Endothelial cell of umbilical vein (primary cell): Measurements from ENCODE around the gene LMF2. TPM values are rescaled to one million over a fixed set of nuclear protein-coding genes. Genes with fewer than 3 reads are reported as not detected.

Experiments used
- BruUV-seq: library from RNA; stranded (reverse); fragments of 400-500 nt; replicated peaks from 2 replicates; lab custom pipeline; 2021; lab: Mats Ljungman, UMichigan
- CTCF ChIA-PET: fragments of 300-600, 350-600 bp; sonication (Branson Sonifier 250); formaldehyde crosslinking; loops from one replicate; lab custom pipeline; 2021; ENCODE audit warnings: antibody characterized with exemption, inconsistent platforms; lab: Charles Lee
- POLR2A ChIA-PET: fragments of 300-600, 350-600 bp; sonication (Branson Sonifier 250); formaldehyde crosslinking; loops from one replicate; lab custom pipeline; 2021; ENCODE audit warnings: antibody characterized with exemption, inconsistent platforms; lab: Charles Lee
- DNase-seq: peaks from one replicate; pipeline ENCODE4 v3.0.0-alpha.2; 2011; ENCODE audit warnings: low read depth, low spot score
- FAIRE-seq: peaks from 2 replicates; lab custom pipeline; 2011; peaks lifted over from hg19 to GRCh38; lab: Jason Lieb, UNC
- H2AFZ ChIP-seq: 2 replicates; pipeline ENCODE4 v1.6.0; 2012; ENCODE audit warnings: low read depth, low read length, control low read depth, inconsistent platforms
- H3K27ac ChIP-seq: 2 replicates; pipeline ENCODE4 v1.5.1; 2011; ENCODE audit warnings: low read depth, mild to moderate bottlenecking, control low read depth, low read length, moderate library complexity; ENCODE audit not compliant: insufficient read depth
- H3K27me3 ChIP-seq, 2 experiments: 2 replicates each; pipeline versions ENCODE4 v1.6.0 to v1.6.1; 2011; ENCODE audit warnings: low read length in 2 of 2, mixed read lengths in 1 of 2; ENCODE audit not compliant: control insufficient read depth in 2 of 2, insufficient read depth in 2 of 2
- H3K36me3 ChIP-seq, 2 experiments: 2 replicates in 1 of 2; 3 replicates in 1 of 2; pipeline ENCODE4 v1.5.1; 2011; ENCODE audit warnings: low read length in 2 of 2, mild to moderate bottlenecking in 1 of 2, moderate library complexity in 1 of 2; ENCODE audit not compliant: control insufficient read depth in 2 of 2, insufficient read depth in 2 of 2; ENCODE audit errors: extremely low read depth in 1 of 2
- H3K4me1 ChIP-seq: 3 replicates; pipeline ENCODE4 v1.5.1; 2011; ENCODE audit warnings: mild to moderate bottlenecking, low read length; ENCODE audit not compliant: control insufficient read depth, insufficient read depth; ENCODE audit errors: extremely low read depth
- H3K4me2 ChIP-seq: 2 replicates; pipeline ENCODE4 v1.6.1; 2011; ENCODE audit warnings: low read length, control low read depth, mixed read lengths; ENCODE audit not compliant: insufficient read depth
- H3K4me3 ChIP-seq, 3 experiments: fragments of 200-600 bp in 1 of 3; sonication (generic), shearing (Covaris generic) in 1 of 3; replicated peaks in 1 of 3; 2 replicates each; pipeline ENCODE4 v1.5.1; 2011 to 2016; ENCODE audit warnings: control low read depth in 3 of 3, low read length in 3 of 3, mild to moderate bottlenecking in 2 of 3, inconsistent platforms in 1 of 3, low read depth in 1 of 3, moderate library complexity in 1 of 3; ENCODE audit not compliant: insufficient read depth in 1 of 3
- H3K79me2 ChIP-seq: 2 replicates; pipeline ENCODE4 v1.6.0; 2012; ENCODE audit warnings: low read length, inconsistent platforms; ENCODE audit not compliant: control insufficient read depth, insufficient read depth
- H3K9ac ChIP-seq: replicated peaks from 2 replicates; pipeline ENCODE3; 2011; ENCODE audit warnings: low read length, control low read depth; ENCODE audit not compliant: insufficient read depth; ENCODE audit errors: extremely low read depth
- H3K9me1 ChIP-seq: replicated peaks from 3 replicates; pipeline ENCODE4 v1.6.0; 2011; ENCODE audit warnings: mild to moderate bottlenecking, low read length; ENCODE audit not compliant: control insufficient read depth, insufficient read depth; ENCODE audit errors: extremely low read depth
- H3K9me3 ChIP-seq: replicated peaks from 2 replicates; pipeline ENCODE4 v1.5.1; 2012; ENCODE audit warnings: low read length, inconsistent platforms; ENCODE audit not compliant: control insufficient read depth, insufficient read depth
- H4K20me1 ChIP-seq: replicated peaks from 2 replicates; pipeline ENCODE3; 2011; ENCODE audit warnings: mild to moderate bottlenecking, low read length; ENCODE audit not compliant: control insufficient read depth, insufficient read depth; ENCODE audit errors: extremely low read depth
- EZH2 ChIP-seq: IDR thresholded peaks from 2 replicates; pipeline ENCODE4 v1.6.1; 2012; ENCODE audit warnings: borderline replicate concordance, low read depth, mild to moderate bottlenecking, moderate library complexity, low read length, inconsistent platforms; ENCODE audit not compliant: severe bottlenecking
- FOS ChIP-seq: IDR thresholded peaks from 2 replicates; pipeline ENCODE4 v1.6.1; 2011; ENCODE audit warnings: mild to moderate bottlenecking, low read length, moderate library complexity, borderline replicate concordance; ENCODE audit not compliant: insufficient read depth
- GATA2 ChIP-seq: IDR thresholded peaks from 2 replicates; pipeline ENCODE4 v1.7.0; 2011; ENCODE audit warnings: low read depth, mild to moderate bottlenecking, moderate library complexity, mixed read lengths, low read length; ENCODE audit not compliant: insufficient read length, insufficient read depth
- JUN ChIP-seq: IDR thresholded peaks from 2 replicates; pipeline ENCODE4 v1.6.1; 2011; ENCODE audit warnings: borderline replicate concordance, low read depth; ENCODE audit not compliant: insufficient read length, insufficient read depth
- MYC ChIP-seq: IDR thresholded peaks from one replicate; pipeline ENCODE4 v1.6.1; 2011; ENCODE audit warnings: mild to moderate bottlenecking, low read depth, low read length
- POLR2A ChIP-seq: IDR thresholded peaks from 2 replicates; pipeline ENCODE4 v1.6.1; 2012; ENCODE audit warnings: low read depth, mild to moderate bottlenecking, control low read depth, low read length
- POLR2AphosphoS5 ChIP-seq: IDR thresholded peaks from 2 replicates; pipeline ENCODE4 v1.6.1; 2012; ENCODE audit warnings: low read depth, mild to moderate bottlenecking, control low read depth, low read length, moderate library complexity; ENCODE audit not compliant: insufficient read depth
- dilution Hi-C: fragments of 300-500 bp; cut with MboI; formaldehyde crosslinking; loops from one replicate; pipeline ENCODE4 v1.15.0; 2019; ENCODE audit warnings: low sequenced_read_pairs; ENCODE audit not compliant: extremely low pct_ligation_motif_present
- intact Hi-C: fragments of 100-400 bp; cut with micrococcal nuclease; formaldehyde crosslinking; loops from one replicate; pipeline ENCODE4 v1.10.0; 2022
- polyA plus RNA-seq, 4 experiments: library from polyadenylated mRNA; depleted of rRNA in 3 of 4; stranded (reverse) in 3 of 4; unstranded in 1 of 4; fragments of >200 nt; gene quantifications; 2 replicates each; pipeline versions ENCODE4 v1.2.1 to v1.2.3, GENCODE V29; 2011 to 2012; ENCODE audit warnings: missing spikeins in 1 of 4
- total RNA-seq: library from RNA; stranded (reverse); gene quantifications from 2 replicates; pipeline ENCODE4 v1.2.3, GENCODE V29; 2021
- TF ChIP-seq, protein P1 (sequence below), 2 donors: IDR thresholded peaks; 1 replicate in 1 of 2; 2 replicates in 1 of 2; pipeline ENCODE4 v1.5.1; 2011; ENCODE audit warnings: low read length in 2 of 2, mild to moderate bottlenecking in 2 of 2, moderate library complexity in 2 of 2, control low read depth in 1 of 2, inconsistent platforms in 1 of 2, low read depth in 1 of 2; ENCODE audit not compliant: insufficient read depth in 1 of 2; ENCODE audit errors: extremely low read depth in 1 of 2
- TF ChIP-seq, protein P2 (sequence below): IDR thresholded peaks from 2 replicates; pipeline ENCODE4 v1.6.1; 2011; ENCODE audit not compliant: insufficient read depth, insufficient read length

Gene LMF2
- total and polyA plus RNA-seq, 2 donors (not counting 3 experiments of a cell fraction or from before 2014, with no cell fraction given) = 89.7 to 112 TPM

DNA sequence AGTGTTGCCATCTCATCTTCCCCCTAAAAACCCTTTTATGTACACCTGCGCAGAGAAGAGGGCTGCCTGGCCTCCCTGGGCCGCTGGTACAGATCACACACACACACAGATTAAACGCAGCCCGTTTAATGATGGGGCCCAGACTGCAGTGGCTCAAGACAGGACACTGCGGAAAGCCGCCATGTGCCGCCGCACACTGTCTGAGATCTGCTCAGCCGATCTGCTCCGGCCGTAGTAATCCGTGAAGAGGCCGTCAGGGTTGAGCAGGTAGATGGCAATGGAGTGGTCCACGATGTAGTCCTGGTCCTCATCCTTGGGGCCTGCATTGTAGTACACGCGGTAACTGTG lies 15.9 kb upstream of the LMF2 start:
- no peak overlapping the region for H3K4me2 ChIP-seq
- no TSS peak for BruUV-seq
- H3K27me3 ChIP-seq = no peaks in the 10 kb centered on the region
- intact Hi-C loops = no loop called here
- dilution Hi-C loops = no loop called here
- no peak overlapping the region for H2AFZ ChIP-seq
- H3K4me1 ChIP-seq = peaks cover 12% of the 10 kb centered on the region
- ChIA-PET POLR2A (no interaction called here), CTCF (no interaction called here)
- H3K9me1 ChIP-seq = no peaks in the 10 kb centered on the region
- H3K4me3 ChIP-seq = no peak overlapping the region
- H4K20me1 ChIP-seq = no peaks in the 10 kb centered on the region
- TF ChIP-seq, protein P1, sequence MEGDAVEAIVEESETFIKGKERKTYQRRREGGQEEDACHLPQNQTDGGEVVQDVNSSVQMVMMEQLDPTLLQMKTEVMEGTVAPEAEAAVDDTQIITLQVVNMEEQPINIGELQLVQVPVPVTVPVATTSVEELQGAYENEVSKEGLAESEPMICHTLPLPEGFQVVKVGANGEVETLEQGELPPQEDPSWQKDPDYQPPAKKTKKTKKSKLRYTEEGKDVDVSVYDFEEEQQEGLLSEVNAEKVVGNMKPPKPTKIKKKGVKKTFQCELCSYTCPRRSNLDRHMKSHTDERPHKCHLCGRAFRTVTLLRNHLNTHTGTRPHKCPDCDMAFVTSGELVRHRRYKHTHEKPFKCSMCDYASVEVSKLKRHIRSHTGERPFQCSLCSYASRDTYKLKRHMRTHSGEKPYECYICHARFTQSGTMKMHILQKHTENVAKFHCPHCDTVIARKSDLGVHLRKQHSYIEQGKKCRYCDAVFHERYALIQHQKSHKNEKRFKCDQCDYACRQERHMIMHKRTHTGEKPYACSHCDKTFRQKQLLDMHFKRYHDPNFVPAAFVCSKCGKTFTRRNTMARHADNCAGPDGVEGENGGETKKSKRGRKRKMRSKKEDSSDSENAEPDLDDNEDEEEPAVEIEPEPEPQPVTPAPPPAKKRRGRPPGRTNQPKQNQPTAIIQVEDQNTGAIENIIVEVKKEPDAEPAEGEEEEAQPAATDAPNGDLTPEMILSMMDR (IDR thresholded peaks at IDR 0.05; ENCODE audit: extremely low read depth in 1 of 2, insufficient read depth in 1 of 2, low read depth in 1 of 2, low read length in 2 of 2) = no peak
- no peak for TF ChIP-seq FOS
- TF ChIP-seq MYC = no peak
- no peak for TF ChIP-seq POLR2AphosphoS5
- TF ChIP-seq POLR2A = no peak
- TF ChIP-seq JUN = no peak
- no peak for TF ChIP-seq GATA2
- TF ChIP-seq, protein P2, sequence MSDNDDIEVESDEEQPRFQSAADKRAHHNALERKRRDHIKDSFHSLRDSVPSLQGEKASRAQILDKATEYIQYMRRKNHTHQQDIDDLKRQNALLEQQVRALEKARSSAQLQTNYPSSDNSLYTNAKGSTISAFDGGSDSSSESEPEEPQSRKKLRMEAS = no peak
- no peak for TF ChIP-seq EZH2
- no peak overlapping the region for H3K27ac ChIP-seq
- no peak for FAIRE-seq
- H3K9ac ChIP-seq = no peak overlapping the region
- H3K36me3 ChIP-seq = peaks cover 0 to 22% of the 10 kb centered on the region in 2 experiments
- peaks cover 10% of the 10 kb centered on the region for H3K79me2 ChIP-seq
- H3K9me3 ChIP-seq = no peaks in the 10 kb centered on the region
- no peak for DNase-seq
